Neural cell (in vitro differentiated cells): ENCODE results near the gene FSTL5. TPM values are rescaled to one million over a fixed set of nuclear protein-coding genes. Genes with fewer than 3 reads are reported as not detected.

Source experiments
- H2AFZ ChIP-seq: fragments of 200-600, 300-800 bp; sonication (generic), shearing (Covaris generic); 2 replicates; pipeline ENCODE4 v1.6.0; 2014; ENCODE audit warnings: low read depth, mild to moderate bottlenecking, antibody characterized with exemption, low read length, moderate library complexity
- H3F3A ChIP-seq: fragments of 200-600 bp; shearing (Covaris generic); 2 replicates; pipeline ENCODE4 v1.6.1; 2016; ENCODE audit warnings: mild to moderate bottlenecking, moderate library complexity, mixed read lengths, antibody characterized with exemption, low read length; ENCODE audit not compliant: insufficient read depth, poor library complexity, severe bottlenecking
- H3K27ac ChIP-seq: fragments of 200-600, 300-800 bp; sonication (generic), shearing (Covaris generic); 2 replicates; pipeline ENCODE4 v1.5.1; 2014; ENCODE audit warnings: mild to moderate bottlenecking, low read length, moderate library complexity
- H3K27me3 ChIP-seq: fragments of 300-800, 200-600 bp; sonication (generic), shearing (Covaris generic); 2 replicates; pipeline ENCODE4 v1.6.0; 2014; ENCODE audit warnings: mild to moderate bottlenecking, low read depth, low read length, moderate library complexity; ENCODE audit not compliant: insufficient read depth
- H3K36me3 ChIP-seq: fragments of 300-800, 200-600 bp; sonication (generic), shearing (Covaris generic); 2 replicates; pipeline ENCODE4 v1.5.1; 2014; ENCODE audit warnings: mild to moderate bottlenecking, antibody characterized with exemption, low read length, moderate library complexity; ENCODE audit not compliant: insufficient read depth
- H3K4me2 ChIP-seq: fragments of 300-800, 200-600 bp; sonication (generic), shearing (Covaris generic); 2 replicates; pipeline ENCODE4 v1.6.0; 2014; ENCODE audit warnings: mild to moderate bottlenecking, low read length
- H3K4me3 ChIP-seq: fragments of 300-800, 200-600 bp; sonication (generic), shearing (Covaris generic); 2 replicates; pipeline ENCODE4 v1.5.1; 2014; ENCODE audit warnings: mild to moderate bottlenecking, low read length, moderate library complexity
- H3K79me2 ChIP-seq: fragments of 200-600 bp; shearing (Covaris generic); replicated peaks from 2 replicates; pipeline ENCODE4 v1.6.0; 2014; ENCODE audit warnings: mild to moderate bottlenecking, low read length, moderate library complexity; ENCODE audit not compliant: insufficient read depth
- H3K9ac ChIP-seq: fragments of 300-800, 200-600 bp; sonication (generic), shearing (Covaris generic); 2 replicates; pipeline ENCODE4 v1.6.1; 2016; ENCODE audit warnings: mild to moderate bottlenecking, low read length, mixed read lengths
- H3K9me2 ChIP-seq: fragments of 200-600 bp; shearing (Covaris generic); 2 replicates; pipeline ENCODE4 v1.6.1; 2016; ENCODE audit warnings: mild to moderate bottlenecking, low read length, mixed read lengths; ENCODE audit not compliant: insufficient read depth
- H3K9me3 ChIP-seq: fragments of 200-600, 300-800 bp; sonication (generic), shearing (Covaris generic); 2 replicates; pipeline ENCODE4 v1.6.1; 2016; ENCODE audit warnings: mild to moderate bottlenecking, mixed run types, low read length, moderate library complexity, mixed read lengths
- H4K20me1 ChIP-seq: fragments of 200-600 bp; shearing (Covaris generic); 2 replicates; pipeline ENCODE4 v1.6.1; 2016; ENCODE audit warnings: mild to moderate bottlenecking, mixed run types; ENCODE audit not compliant: insufficient read depth
- CTCF ChIP-seq: fragments of 450-650 bp; IDR thresholded peaks from 2 replicates; pipeline ENCODE4 v1.5.1; 2014; ENCODE audit warnings: antibody characterized with exemption, mild to moderate bottlenecking, moderate library complexity; ENCODE audit not compliant: poor library complexity, severe bottlenecking
- EP300 ChIP-seq: fragments of 450-650 bp; conservative IDR thresholded peaks from 2 replicates; pipeline ENCODE4 v1.6.1; 2014; ENCODE audit warnings: antibody characterized with exemption, mild to moderate bottlenecking, moderate library complexity; ENCODE audit not compliant: poor library complexity, severe bottlenecking
- EZH2 ChIP-seq: fragments of 200-600, 300-800 bp; shearing (Covaris generic), sonication (generic); IDR thresholded peaks from 2 replicates; pipeline ENCODE4 v1.6.1; 2014; ENCODE audit warnings: antibody characterized with exemption, low read length, borderline replicate concordance, mild to moderate bottlenecking; ENCODE audit not compliant: insufficient read depth, poor library complexity, severe bottlenecking
- MXI1 ChIP-seq: fragments of 450-650 bp; conservative IDR thresholded peaks from 2 replicates; pipeline ENCODE4 v1.6.1; 2014; ENCODE audit warnings: antibody characterized with exemption, mild to moderate bottlenecking; ENCODE audit not compliant: poor library complexity, severe bottlenecking
- POLR2AphosphoS5 ChIP-seq: IDR thresholded peaks from 2 replicates; pipeline ENCODE4 v1.6.1; 2012
- RAD21 ChIP-seq: fragments of 450-650 bp; conservative IDR thresholded peaks from 2 replicates; pipeline ENCODE4 v1.6.1; 2014; ENCODE audit warnings: antibody characterized with exemption, mild to moderate bottlenecking, moderate library complexity
- REST ChIP-seq: IDR thresholded peaks from 2 replicates; pipeline ENCODE4 v1.6.1; 2012; ENCODE audit warnings: borderline replicate concordance
- SMC3 ChIP-seq: fragments of 450-650 bp; conservative IDR thresholded peaks from 2 replicates; pipeline ENCODE4 v1.6.1; 2014; ENCODE audit warnings: antibody characterized with exemption, mild to moderate bottlenecking, moderate library complexity; ENCODE audit not compliant: poor library complexity
- TAF1 ChIP-seq: IDR thresholded peaks from 2 replicates; pipeline ENCODE4 v1.6.1; 2012; ENCODE audit warnings: low read depth
- polyA plus RNA-seq: library from polyadenylated mRNA; depleted of rRNA; stranded (reverse); fragments of >200 nt; gene quantifications from 2 replicates; pipeline ENCODE4 v1.2.3, GENCODE V29; 2014

The FSTL5 gene
- polyA plus RNA-seq, 1 donor from 2014 or later: 6.8 TPM

GRCh38 chr4:161894014-161894413, 269.8 kb downstream of the FSTL5 start:
- no peak overlapping the region for H2AFZ ChIP-seq
- H3K4me2 ChIP-seq: no peak overlapping the region
- no peaks in the 10 kb centered on the region for H3K9me3 ChIP-seq
- H4K20me1 ChIP-seq: no peaks in the 10 kb centered on the region
- H3K27ac ChIP-seq: no peak overlapping the region
- no peaks in the 10 kb centered on the region for H3F3A ChIP-seq
- H3K79me2 ChIP-seq: no peaks in the 10 kb centered on the region
- no peaks in the 10 kb centered on the region for H3K9me2 ChIP-seq
- TF ChIP-seq EP300: no peak
- TF ChIP-seq RAD21: no peak
- no peak for TF ChIP-seq SMC3
- no peak for TF ChIP-seq POLR2AphosphoS5
- TF ChIP-seq CTCF: no peak
- TF ChIP-seq EZH2: no peak
- TF ChIP-seq TAF1: no peak
- no peak for TF ChIP-seq MXI1
- no peak for TF ChIP-seq REST
- no peak overlapping the region for H3K4me3 ChIP-seq
- H3K27me3 ChIP-seq: no peaks in the 10 kb centered on the region
- no peaks in the 10 kb centered on the region for H3K36me3 ChIP-seq
- no peak overlapping the region for H3K9ac ChIP-seq

GRCh38 chr4:161893566-161893965, 270.2 kb downstream of the FSTL5 start:
- Histone ChIP-seq H3K36me3 (no peaks in the 10 kb centered on the region), H3K27me3 (no peaks in the 10 kb centered on the region), H3K9ac (no peak overlapping the region), H3K79me2 (no peaks in the 10 kb centered on the region), H3K9me3 (no peaks in the 10 kb centered on the region), H3F3A (no peaks in the 10 kb centered on the region), H3K9me2 (no peaks in the 10 kb centered on the region), H2AFZ (no peak overlapping the region), H3K27ac (no peak overlapping the region), H4K20me1 (no peaks in the 10 kb centered on the region), H3K4me2 (no peak overlapping the region), H3K4me3 (no peak overlapping the region)
- TF ChIP-seq RAD21: no peak
- TF ChIP-seq REST: no peak
- no peak for TF ChIP-seq TAF1
- no peak for TF ChIP-seq CTCF
- no peak for TF ChIP-seq EZH2
- no peak for TF ChIP-seq EP300
- no peak for TF ChIP-seq MXI1
- TF ChIP-seq POLR2AphosphoS5: no peak
- no peak for TF ChIP-seq SMC3
